PFSK-1 (cell line): ENCODE measurements around the gene TTC16.

Experiments used
- FOXP2 ChIP-seq: optimal IDR thresholded peaks from 2 replicates; pipeline ENCODE3; 2011; ENCODE audit warnings: borderline replicate concordance, control low read depth, inconsistent platforms; ENCODE audit not compliant: insufficient read depth; ENCODE audit errors: extremely low read length, extremely low read depth
- POLR2AphosphoS5 ChIP-seq: IDR thresholded peaks from 2 replicates; pipeline ENCODE4 v1.6.1; 2012; ENCODE audit warnings: low read depth, mild to moderate bottlenecking, control low read depth, low read length, moderate library complexity
- REST ChIP-seq, 2 experiments: IDR thresholded peaks; 2 replicates each; pipeline versions ENCODE4 v1.6.1 to v1.8.0; 2011 to 2012; ENCODE audit warnings: low read depth in 2 of 2, low read length in 2 of 2, control low read depth in 1 of 2, inconsistent platforms in 1 of 2, mild to moderate bottlenecking in 1 of 2, moderate library complexity in 1 of 2; ENCODE audit not compliant: insufficient read depth in 1 of 2
- SIN3A ChIP-seq: IDR thresholded peaks from 2 replicates; pipeline ENCODE4 v1.6.1; 2012; ENCODE audit warnings: mild to moderate bottlenecking, low read length, moderate library complexity, borderline replicate concordance; ENCODE audit not compliant: insufficient read depth
- TAF1 ChIP-seq: IDR thresholded peaks from 2 replicates; pipeline ENCODE4 v1.6.1; 2012; ENCODE audit warnings: low read length, control low read depth, borderline replicate concordance; ENCODE audit not compliant: insufficient read depth

TTC16 gene

GRCh38 chr9:127777368-127777980 lies 61.6 kb downstream of the TTC16 start:
- TF ChIP-seq SIN3A: no peak
- no peak for TF ChIP-seq FOXP2
- no peak for TF ChIP-seq POLR2AphosphoS5
- TF ChIP-seq REST (IDR thresholded peaks at IDR 0.05; ENCODE audit: insufficient read depth in 1 of 2, low read depth in 2 of 2, low read length in 2 of 2): no peak
- no peak for TF ChIP-seq TAF1

GRCh38 chr9:127778280-127779135 lies 62.6 kb downstream of the TTC16 start, which contains the start of gene SH2D3C:
Gene SH2D3C, minus strand, starts transcription at chr9:127778666. Its CDS starts 39 bp downstream, at chr9:127778627.
- TF ChIP-seq REST (IDR thresholded peaks at IDR 0.05; ENCODE audit: insufficient read depth in 1 of 2, low read depth in 2 of 2, low read length in 2 of 2): no peak
- TF ChIP-seq TAF1: no peak
- no peak for TF ChIP-seq FOXP2
- no peak for TF ChIP-seq POLR2AphosphoS5
- no peak for TF ChIP-seq SIN3A

GRCh38 chr9:127779136-127779981 lies 63.5 kb downstream of the TTC16 start:
- TF ChIP-seq POLR2AphosphoS5 (no peak), TAF1 (no peak), REST (IDR thresholded peaks at IDR 0.05; ENCODE audit: insufficient read depth in 1 of 2, low read depth in 2 of 2, low read length in 2 of 2) (no peak), SIN3A (no peak)

- TF ChIP-seq REST (IDR thresholded peaks at IDR 0.05; ENCODE audit: insufficient read depth in 1 of 2, low read depth in 2 of 2, low read length in 2 of 2) (no peak), TAF1 (no peak)
These were observed 64.4 kb downstream of the TTC16 start for GRCh38 chr9:127780126-127780885.
